GM12872 (cell line): ENCODE results near the gene FAM131A.

Experiments
- TF ChIP-seq, protein P1 (sequence below): IDR thresholded peaks from 3 replicates; pipeline ENCODE4 v1.5.1; 2011; ENCODE audit warnings: low read depth, mild to moderate bottlenecking, low read length, moderate library complexity; ENCODE audit not compliant: insufficient read depth

The FAM131A gene

DNA sequence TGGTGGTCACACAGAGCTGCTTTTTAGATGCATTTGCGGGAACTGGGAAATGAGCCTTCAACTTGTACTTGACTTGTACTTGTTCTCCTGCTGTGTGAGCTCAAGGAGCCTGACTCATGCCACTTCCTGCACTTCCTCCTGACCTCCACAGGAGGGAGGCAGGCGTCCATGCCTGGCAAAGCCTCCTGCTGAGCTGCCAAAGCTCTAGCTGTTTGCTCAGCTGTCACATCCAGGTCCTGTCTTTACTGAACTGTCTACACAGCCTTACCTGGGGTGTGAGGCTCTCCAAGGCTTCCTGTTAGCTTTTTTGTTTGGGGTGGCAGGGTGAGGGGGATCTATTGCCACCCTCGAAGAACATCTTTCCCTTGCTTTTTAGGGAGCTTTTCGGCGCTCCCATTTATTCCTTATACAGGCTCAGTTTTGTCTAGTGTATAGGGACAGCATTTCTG lies 34.2 kb downstream of the FAM131A start:
- TF ChIP-seq, protein P1, sequence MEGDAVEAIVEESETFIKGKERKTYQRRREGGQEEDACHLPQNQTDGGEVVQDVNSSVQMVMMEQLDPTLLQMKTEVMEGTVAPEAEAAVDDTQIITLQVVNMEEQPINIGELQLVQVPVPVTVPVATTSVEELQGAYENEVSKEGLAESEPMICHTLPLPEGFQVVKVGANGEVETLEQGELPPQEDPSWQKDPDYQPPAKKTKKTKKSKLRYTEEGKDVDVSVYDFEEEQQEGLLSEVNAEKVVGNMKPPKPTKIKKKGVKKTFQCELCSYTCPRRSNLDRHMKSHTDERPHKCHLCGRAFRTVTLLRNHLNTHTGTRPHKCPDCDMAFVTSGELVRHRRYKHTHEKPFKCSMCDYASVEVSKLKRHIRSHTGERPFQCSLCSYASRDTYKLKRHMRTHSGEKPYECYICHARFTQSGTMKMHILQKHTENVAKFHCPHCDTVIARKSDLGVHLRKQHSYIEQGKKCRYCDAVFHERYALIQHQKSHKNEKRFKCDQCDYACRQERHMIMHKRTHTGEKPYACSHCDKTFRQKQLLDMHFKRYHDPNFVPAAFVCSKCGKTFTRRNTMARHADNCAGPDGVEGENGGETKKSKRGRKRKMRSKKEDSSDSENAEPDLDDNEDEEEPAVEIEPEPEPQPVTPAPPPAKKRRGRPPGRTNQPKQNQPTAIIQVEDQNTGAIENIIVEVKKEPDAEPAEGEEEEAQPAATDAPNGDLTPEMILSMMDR, result peak; percentile 95

DNA sequence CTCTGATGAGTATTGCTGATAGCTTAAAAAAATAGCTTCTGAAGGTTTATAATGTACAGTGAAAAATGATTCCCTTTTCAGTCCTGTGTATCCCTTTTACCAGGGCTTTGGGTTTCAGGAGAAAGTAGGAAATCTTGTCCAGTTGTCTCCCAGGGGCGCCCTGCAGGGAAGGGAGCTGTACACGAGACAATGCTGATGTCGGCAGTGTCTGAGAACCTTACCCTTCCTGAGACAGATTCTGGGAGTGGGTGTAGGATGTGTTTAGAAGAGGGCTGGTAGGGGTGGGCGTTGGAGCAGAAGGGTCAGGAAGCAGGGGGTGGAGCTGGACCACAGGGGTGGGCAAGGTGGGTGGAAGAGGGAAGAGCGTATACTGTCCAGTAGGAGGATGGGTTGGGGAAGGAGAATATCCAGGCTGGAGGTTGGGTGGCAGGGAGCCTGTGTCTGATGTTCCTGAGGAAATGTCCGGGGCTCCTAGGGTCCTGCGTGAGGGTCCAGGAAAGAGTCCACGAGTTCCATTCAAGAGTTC lies 35.0 kb downstream of the FAM131A start:
- TF ChIP-seq, protein P1, result no peak

- TF ChIP-seq, protein P1, result no peak
These were observed 35.5 kb downstream of the FAM131A start for GRCh38 chr3:184372911-184373310.

- TF ChIP-seq, protein P1, result no peak
These were observed 36.0 kb downstream of the FAM131A start for GRCh38 chr3:184373422-184373821.

DNA sequence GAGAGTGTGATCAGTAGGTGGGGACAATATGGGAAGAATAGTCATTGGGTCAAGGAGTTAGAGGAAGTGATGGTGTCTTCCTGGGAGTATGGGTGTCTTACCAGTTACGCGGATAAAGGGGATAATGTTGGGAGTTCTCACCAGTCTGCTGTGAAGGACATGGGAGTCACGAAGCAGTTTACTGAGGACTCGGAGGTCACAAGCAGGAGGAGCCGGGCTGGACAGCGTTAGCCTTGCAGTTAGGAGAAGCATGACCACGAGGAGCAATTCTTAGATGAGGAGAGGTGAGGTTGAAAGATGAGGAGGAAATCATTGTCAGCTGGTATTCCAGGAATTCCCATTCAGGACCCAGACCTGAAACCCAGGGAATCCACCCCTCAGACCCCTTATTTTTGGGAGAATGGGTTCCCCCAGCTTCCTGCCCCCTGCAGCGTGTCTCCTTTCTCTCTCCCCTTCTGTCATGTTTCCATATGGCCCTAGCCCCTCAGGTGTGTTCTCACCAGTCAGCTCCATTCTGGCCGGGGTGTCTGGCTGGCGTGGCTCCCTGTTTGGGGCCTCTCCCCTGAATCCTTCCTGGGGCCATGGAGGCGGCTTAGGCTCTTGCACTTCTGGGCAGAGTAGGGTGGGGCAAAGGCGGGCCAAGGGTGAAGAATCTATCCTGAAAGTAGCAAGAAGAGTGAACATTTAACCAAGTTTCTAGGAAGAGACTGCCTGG lies 38.5 kb downstream of the FAM131A start:
- TF ChIP-seq, protein P1, result no peak

GRCh38 chr3:184377374-184377773 lies 40.0 kb downstream of the FAM131A start:
- TF ChIP-seq, protein P1, result no peak

GRCh38 chr3:184377882-184378445 lies 40.6 kb downstream of the FAM131A start, which contains the start of gene THPO:
TSS of gene THPO (minus strand) at chr3:184378207. CDS start at chr3:184376259, 1,948 bp downstream.
- TF ChIP-seq, protein P1, result no peak
